Measurements from ENCODE around the gene PGBD5.

DNA sequence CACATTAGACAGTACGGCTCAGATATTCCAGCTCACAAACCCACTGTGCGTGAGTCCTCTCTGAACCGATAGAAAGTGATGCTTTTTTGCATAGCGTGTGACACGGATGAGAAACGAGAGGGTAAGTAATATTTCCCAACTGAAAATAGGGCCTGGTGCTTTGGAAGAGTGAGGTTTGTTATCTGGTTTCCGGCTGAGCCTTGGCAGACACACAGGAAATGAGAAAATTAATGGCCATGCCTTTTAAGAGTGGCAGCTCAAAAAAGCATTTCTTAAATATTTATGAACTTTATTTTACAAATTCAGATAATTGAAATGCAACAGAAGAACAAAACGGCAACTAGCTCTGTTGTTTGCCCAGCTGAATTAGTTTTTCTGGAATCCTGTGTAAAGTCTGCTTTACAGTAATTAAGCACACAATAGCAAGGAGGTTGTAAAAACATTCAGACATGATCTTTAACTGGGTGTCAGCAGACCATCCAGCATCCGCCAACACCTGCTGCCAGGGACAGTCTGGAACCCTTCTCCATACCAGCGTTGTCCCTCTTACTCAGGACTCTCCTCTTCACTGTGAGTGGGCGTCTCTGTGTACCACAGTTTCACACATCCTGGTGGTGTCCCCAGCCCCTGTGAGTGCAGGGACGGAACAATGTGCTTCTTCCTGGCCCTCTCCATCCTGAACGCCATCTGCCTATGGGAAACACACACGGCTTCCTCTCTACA lies 155.4 kb downstream of the PGBD5 start:
- TF ChIP-seq POLR2AphosphoS5 (IDR thresholded peaks at IDR 0.05; ENCODE audit: borderline replicate concordance, low read depth, low read length): peak; percentile 66; the same call in 1 of the 2 replicates
- no peak for TF ChIP-seq EZH2 (IDR thresholded peaks at IDR 0.05)
- TF ChIP-seq FOXP2 (optimal IDR thresholded peaks at IDR 0.05; ENCODE audit: control extremely low read depth, extremely low read length, insufficient read depth): no peak
